Omental fat pad (tissue), 4 donors: ENCODE results near the gene ARMH3. TPM values are rescaled to one million over a fixed set of nuclear protein-coding genes. Genes with fewer than 3 reads are reported as not detected.

Experiments used
- ATAC-seq: fragments of 150-250 bp; one replicate; pipeline ENCODE4 v1.9.1; 2016; ENCODE audit warnings: mild to moderate bottlenecking, moderate library complexity; ENCODE audit not compliant: low FRiP score
- DNase-seq: peaks from one replicate; pipeline ENCODE4 v3.0.0-alpha.2; 2019; ENCODE audit warnings: low spot score
- CTCF ChIP-seq, 3 donors: fragments of 450-650 bp; IDR thresholded peaks; one replicate each; pipeline ENCODE4 v1.5.1; 2016 to 2017; ENCODE audit warnings: antibody characterized with exemption in 3 of 3, mild to moderate bottlenecking in 3 of 3, moderate library complexity in 2 of 3
- total RNA-seq, 4 donors: library from RNA; depleted of rRNA; stranded (reverse); fragments of >200 nt; gene quantifications; one replicate each; pipeline ENCODE4 v1.1.0, GENCODE V29; 2016

The ARMH3 gene
- total RNA-seq, 4 donors from 2014 or later, result 10.0 to 61.8 (median 12.7) TPM

- no peak for TF ChIP-seq CTCF (IDR thresholded peaks at IDR 0.05)
- DNase-seq (no peak), ATAC-seq (no peak)
These were observed 149.3 kb downstream of the ARMH3 start for GRCh38 chr10:101906586-101907183.

- ATAC-seq (no peak), DNase-seq (no peak)
- TF ChIP-seq CTCF (IDR thresholded peaks at IDR 0.05), result no peak
These were observed 150.7 kb downstream of the ARMH3 start for GRCh38 chr10:101905251-101905650.

GRCh38 chr10:101903827-101904550 is 152.0 kb downstream of the ARMH3 start:
- TF ChIP-seq CTCF (IDR thresholded peaks at IDR 0.05), result no peak
- DNase-seq (no peak), ATAC-seq (no peak)

GRCh38 chr10:101902820-101903145 is 153.2 kb downstream of the ARMH3 start:
- TF ChIP-seq CTCF (IDR thresholded peaks at IDR 0.05), result no peak
- DNase-seq, result no peak
- ATAC-seq, result no peak

- no peak for TF ChIP-seq CTCF (IDR thresholded peaks at IDR 0.05)
- no peak for ATAC-seq
- DNase-seq, result no peak
These were observed 153.7 kb downstream of the ARMH3 start for GRCh38 chr10:101902032-101902819.

- DNase-seq, result no peak
- no peak for TF ChIP-seq CTCF (IDR thresholded peaks at IDR 0.05)
- ATAC-seq, result no peak
These were observed 154.6 kb downstream of the ARMH3 start for GRCh38 chr10:101901340-101901739.
